ENCODE measurements around the gene HNRNPA2B1.

The HNRNPA2B1 gene

DNA sequence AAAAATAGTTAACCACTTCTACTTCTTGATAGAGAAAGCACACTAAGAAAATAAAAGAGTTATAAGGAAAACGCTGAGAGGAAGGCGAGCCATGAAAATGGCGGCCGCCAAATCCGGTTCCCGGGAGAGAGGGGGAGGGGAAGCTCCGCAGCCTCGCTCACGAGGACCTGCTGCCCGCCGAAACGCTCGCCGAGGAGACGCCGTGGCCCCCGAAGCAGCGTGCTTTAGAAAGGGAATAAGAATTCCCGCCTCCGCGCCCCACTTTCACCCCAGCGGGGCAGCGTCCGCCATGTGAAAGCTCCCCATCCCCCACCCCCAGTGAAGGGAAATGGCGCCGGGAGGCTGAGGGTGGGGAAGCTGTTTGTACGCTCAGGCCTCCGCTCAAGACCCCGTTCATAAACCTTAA lies 505 bp downstream of the HNRNPA2B1 start:
- Histone ChIP-seq H4K20me1 (ENCODE audit: control insufficient read depth, insufficient read depth, low read depth, low read length) (peaks cover 70% of the 10 kb centered on the region), H3F3A (ENCODE audit: control insufficient read depth, insufficient read depth) (peaks cover 58% of the 10 kb centered on the region), H3K4me3 (ENCODE audit: low read length) (peak overlapping the region; percentile 93), H3K36me3 (ENCODE audit: control insufficient read depth, low read length) (peaks cover 90% of the 10 kb centered on the region), H3K9me3 (ENCODE audit: control insufficient read depth, insufficient read depth, low read length) (no peaks in the 10 kb centered on the region), H3K9me2 (replicated peaks; ENCODE audit: control insufficient read depth, low read length) (no peaks in the 10 kb centered on the region), H3K4me1 (ENCODE audit: control insufficient read depth, low read length) (peaks cover 46% of the 10 kb centered on the region), H3K4me2 (ENCODE audit: low read length) (peak overlapping the region; percentile 59), H3K79me2 (ENCODE audit: control insufficient read depth, low read length) (peaks cover 91% of the 10 kb centered on the region), H3K27me3 (ENCODE audit: control insufficient read depth, low read length) (no peaks in the 10 kb centered on the region), H3K27ac (ENCODE audit: low read depth, low read length) (peak overlapping the region; percentile 96)
- no peak for TF ChIP-seq EZH2phosphoT487 (IDR thresholded peaks at IDR 0.05; ENCODE audit: borderline replicate concordance, low read length)
- TF ChIP-seq, protein P1, sequence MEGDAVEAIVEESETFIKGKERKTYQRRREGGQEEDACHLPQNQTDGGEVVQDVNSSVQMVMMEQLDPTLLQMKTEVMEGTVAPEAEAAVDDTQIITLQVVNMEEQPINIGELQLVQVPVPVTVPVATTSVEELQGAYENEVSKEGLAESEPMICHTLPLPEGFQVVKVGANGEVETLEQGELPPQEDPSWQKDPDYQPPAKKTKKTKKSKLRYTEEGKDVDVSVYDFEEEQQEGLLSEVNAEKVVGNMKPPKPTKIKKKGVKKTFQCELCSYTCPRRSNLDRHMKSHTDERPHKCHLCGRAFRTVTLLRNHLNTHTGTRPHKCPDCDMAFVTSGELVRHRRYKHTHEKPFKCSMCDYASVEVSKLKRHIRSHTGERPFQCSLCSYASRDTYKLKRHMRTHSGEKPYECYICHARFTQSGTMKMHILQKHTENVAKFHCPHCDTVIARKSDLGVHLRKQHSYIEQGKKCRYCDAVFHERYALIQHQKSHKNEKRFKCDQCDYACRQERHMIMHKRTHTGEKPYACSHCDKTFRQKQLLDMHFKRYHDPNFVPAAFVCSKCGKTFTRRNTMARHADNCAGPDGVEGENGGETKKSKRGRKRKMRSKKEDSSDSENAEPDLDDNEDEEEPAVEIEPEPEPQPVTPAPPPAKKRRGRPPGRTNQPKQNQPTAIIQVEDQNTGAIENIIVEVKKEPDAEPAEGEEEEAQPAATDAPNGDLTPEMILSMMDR (IDR thresholded peaks at IDR 0.05; ENCODE audit: low read depth, low read length, poor library complexity, severe bottlenecking), result peak; percentile 1

DNA sequence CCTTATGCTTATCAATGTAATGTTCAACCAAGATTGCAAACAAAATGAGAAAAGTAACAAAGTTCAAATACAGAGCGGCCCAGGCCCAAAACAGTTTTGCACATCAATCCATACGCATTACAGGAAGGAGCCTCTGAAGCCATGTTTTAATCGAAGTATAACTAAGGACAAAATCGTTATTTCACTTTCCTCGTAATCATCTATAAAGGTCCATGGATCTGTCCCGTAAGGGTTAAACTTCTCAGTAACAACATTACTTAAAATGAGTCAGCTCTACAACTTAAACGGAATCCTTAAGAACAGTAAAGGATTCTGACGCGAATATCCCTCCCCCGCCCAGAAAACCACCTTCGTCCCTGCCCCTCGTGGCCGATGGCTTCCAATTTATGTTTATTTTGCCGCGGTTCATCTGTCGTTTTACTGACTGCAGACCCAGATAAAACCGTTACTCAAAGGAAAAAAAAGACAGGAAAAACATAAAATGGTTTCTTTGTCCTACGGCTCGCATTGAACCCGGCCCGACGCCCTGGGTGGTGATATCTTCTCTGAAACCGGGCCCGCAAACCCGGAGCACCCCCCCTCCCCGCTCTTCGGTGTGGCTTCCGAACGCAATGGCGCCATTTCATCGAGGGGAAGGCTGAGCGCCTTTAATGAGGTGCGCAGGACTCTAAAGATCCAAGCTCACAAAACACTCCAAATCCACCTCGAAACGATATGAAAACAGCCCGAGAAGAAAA lies 1.1 kb downstream of the HNRNPA2B1 start:
- Histone ChIP-seq H3K4me3 (ENCODE audit: low read length) (peak overlapping the region; percentile 93), H4K20me1 (ENCODE audit: control insufficient read depth, insufficient read depth, low read depth, low read length) (peaks cover 67% of the 10 kb centered on the region), H3K27ac (ENCODE audit: low read depth, low read length) (peak overlapping the region; percentile 96), H3K36me3 (ENCODE audit: control insufficient read depth, low read length) (peaks cover 90% of the 10 kb centered on the region), H3K79me2 (ENCODE audit: control insufficient read depth, low read length) (peaks cover 90% of the 10 kb centered on the region), H3K4me1 (ENCODE audit: control insufficient read depth, low read length) (peaks cover 40% of the 10 kb centered on the region), H3F3A (ENCODE audit: control insufficient read depth, insufficient read depth) (peaks cover 63% of the 10 kb centered on the region), H3K27me3 (ENCODE audit: control insufficient read depth, low read length) (no peaks in the 10 kb centered on the region), H3K9me3 (ENCODE audit: control insufficient read depth, insufficient read depth, low read length) (no peaks in the 10 kb centered on the region), H3K9me2 (replicated peaks; ENCODE audit: control insufficient read depth, low read length) (no peaks in the 10 kb centered on the region), H3K4me2 (ENCODE audit: low read length) (peak overlapping the region; percentile 59)
- TF ChIP-seq, protein P1 (IDR thresholded peaks at IDR 0.05; ENCODE audit: low read depth, low read length, poor library complexity, severe bottlenecking), result peak; percentile 11
- TF ChIP-seq EZH2phosphoT487 (IDR thresholded peaks at IDR 0.05; ENCODE audit: borderline replicate concordance, low read length), result no peak

DNA sequence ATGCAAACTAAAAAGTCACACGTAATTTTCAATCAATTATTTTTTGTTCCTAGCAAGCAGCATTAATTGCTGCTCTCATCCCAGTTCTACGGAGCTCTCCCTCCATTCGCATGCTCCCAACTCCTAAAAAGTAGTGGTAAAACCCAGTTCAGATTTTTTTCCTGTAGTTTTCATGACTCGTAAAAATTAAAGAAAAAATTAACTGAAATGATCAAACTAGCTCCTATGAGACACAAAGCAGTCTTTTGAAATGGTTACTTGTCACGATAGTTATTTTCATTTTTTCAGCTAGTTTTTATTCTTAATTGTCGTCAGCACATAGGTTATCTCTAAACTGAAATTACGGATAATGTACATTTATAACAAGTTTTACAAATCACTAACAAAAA lies 1.8 kb downstream of the HNRNPA2B1 start:
- H3K79me2 ChIP-seq (ENCODE audit: control insufficient read depth, low read length), result peaks cover 90% of the 10 kb centered on the region
- peaks cover 69% of the 10 kb centered on the region for H3F3A ChIP-seq (ENCODE audit: control insufficient read depth, insufficient read depth)
- peak overlapping the region; percentile 93 for H3K4me3 ChIP-seq (ENCODE audit: low read length)
- peak overlapping the region; percentile 96 for H3K27ac ChIP-seq (ENCODE audit: low read depth, low read length)
- H4K20me1 ChIP-seq (ENCODE audit: control insufficient read depth, insufficient read depth, low read depth, low read length), result peaks cover 67% of the 10 kb centered on the region
- peaks cover 90% of the 10 kb centered on the region for H3K36me3 ChIP-seq (ENCODE audit: control insufficient read depth, low read length)
- H3K27me3 ChIP-seq (ENCODE audit: control insufficient read depth, low read length), result no peaks in the 10 kb centered on the region
- H3K4me2 ChIP-seq (ENCODE audit: low read length), result peak overlapping the region; percentile 59
- no peaks in the 10 kb centered on the region for H3K9me3 ChIP-seq (ENCODE audit: control insufficient read depth, insufficient read depth, low read length)
- H3K9me2 ChIP-seq (replicated peaks; ENCODE audit: control insufficient read depth, low read length), result no peaks in the 10 kb centered on the region
- peaks cover 36% of the 10 kb centered on the region for H3K4me1 ChIP-seq (ENCODE audit: control insufficient read depth, low read length)
- TF ChIP-seq, protein P1 (IDR thresholded peaks at IDR 0.05; ENCODE audit: low read depth, low read length, poor library complexity, severe bottlenecking), result no peak
- no peak for TF ChIP-seq EZH2phosphoT487 (IDR thresholded peaks at IDR 0.05; ENCODE audit: borderline replicate concordance, low read length)

Data from DOHH2 (cell line).